HG03521 (cell line): ENCODE measurements around the gene AGBL4.

Experiments used
- ATAC-seq: cut with Tn5 transposase; IDR thresholded peaks from one replicate; pipeline ENCODE4 v1.9.1; 2021; ENCODE audit warnings: mild to moderate bottlenecking, moderate library complexity; ENCODE audit not compliant: unreplicated experiment

AGBL4 gene

GRCh38 chr1:48693674-48694320 is 1330.0 kb downstream of the AGBL4 start:
- no peak for ATAC-seq

DNA sequence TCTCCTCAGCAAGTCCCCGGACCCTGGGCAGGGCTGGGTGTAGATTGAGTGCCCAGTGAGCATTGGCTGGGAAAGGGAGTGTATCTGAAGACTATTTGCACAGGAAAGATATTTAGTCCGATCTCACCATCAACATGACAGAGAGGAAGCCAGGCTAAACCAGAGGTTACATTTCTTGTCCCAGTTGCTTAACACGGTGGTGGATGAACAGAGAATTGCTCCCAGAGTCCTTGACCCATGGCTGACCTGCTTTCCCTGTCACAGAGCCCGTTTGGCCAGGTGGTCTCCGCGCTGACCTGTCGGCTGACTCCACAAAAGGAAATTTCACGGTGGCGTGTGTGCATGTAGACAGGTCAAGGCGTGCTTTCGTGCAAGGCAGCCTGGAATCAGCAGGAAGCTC is 1330.6 kb downstream of the AGBL4 start:
- no peak for ATAC-seq

DNA sequence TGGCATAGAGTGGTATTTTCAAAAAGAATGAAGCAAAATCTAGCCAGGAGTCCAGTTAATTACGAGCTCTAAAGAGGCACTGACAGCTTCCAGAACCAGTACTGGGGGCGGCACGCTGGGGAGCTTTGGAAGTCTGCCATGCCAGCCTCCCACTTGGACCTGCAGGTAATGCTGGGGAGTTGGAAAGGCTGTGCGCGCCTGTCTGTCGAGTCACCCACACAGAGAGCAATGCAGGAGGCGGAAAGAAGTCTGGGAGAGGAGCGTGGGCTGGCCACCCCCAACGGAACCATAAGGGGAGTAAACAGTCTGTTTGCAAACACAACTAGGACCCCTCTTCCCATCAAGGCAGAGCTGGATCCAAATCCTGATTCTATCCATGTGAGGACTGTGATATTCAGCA is 1331.5 kb downstream of the AGBL4 start:
- no peak for ATAC-seq

DNA sequence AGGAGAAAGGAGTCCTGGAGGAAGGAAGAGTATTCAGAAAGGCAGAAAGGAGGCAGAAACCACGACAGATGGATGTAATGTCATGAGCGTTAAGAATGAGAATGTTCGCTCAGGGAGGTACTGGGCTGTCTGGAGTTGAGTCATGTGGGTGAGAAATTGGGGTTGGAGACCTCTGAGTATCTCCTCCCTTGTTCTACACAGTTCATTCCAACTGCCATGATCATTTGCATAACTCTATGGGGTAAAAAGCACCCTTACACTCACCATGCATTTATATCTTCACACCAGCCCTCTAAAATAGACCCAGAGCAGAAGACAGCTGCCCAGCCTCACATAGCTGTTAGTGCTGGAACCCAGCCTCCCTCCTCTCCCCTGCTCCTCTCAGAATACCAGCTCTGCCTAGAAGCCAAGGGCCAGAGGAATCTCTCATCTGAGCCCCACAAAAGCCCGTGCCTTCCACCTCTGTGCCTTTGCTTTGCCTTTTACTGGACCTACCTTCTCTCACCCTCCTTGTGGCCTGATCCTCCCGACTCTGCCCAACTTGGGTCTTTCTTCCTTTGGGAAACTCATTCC is 1332.2 kb downstream of the AGBL4 start:
- ATAC-seq, result no peak

GRCh38 chr1:48688102-48688760 is 1335.5 kb downstream of the AGBL4 start:
- ATAC-seq, result peak; percentile 81

- ATAC-seq, result no peak
Measured at GRCh38 chr1:48687282-48688045, 1336.3 kb downstream of the AGBL4 start.

DNA sequence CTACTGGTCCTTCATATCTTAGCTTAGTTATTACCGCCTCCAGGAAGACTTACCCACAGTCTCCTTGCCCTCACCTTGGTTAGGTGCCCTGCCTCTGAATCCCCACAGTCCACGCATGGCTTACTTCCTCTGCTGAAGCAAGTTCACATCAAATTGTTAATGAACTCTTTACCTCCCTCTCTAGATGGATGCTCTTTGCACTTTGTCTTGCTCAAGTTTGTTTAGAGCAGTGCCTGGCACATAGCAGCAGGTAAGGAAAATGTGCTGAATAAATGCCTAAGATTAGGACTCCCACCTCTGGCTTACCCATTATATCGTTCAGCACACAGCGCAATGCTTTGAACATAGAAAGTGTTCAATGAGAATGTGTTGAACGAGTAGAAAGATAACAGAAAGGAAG is 1337.6 kb downstream of the AGBL4 start:
- ATAC-seq, result no peak

- ATAC-seq, result no peak
Measured at GRCh38 chr1:48684381-48684780, 1339.4 kb downstream of the AGBL4 start.

- ATAC-seq, result no peak
Measured at GRCh38 chr1:48683839-48684238, 1339.9 kb downstream of the AGBL4 start.

DNA sequence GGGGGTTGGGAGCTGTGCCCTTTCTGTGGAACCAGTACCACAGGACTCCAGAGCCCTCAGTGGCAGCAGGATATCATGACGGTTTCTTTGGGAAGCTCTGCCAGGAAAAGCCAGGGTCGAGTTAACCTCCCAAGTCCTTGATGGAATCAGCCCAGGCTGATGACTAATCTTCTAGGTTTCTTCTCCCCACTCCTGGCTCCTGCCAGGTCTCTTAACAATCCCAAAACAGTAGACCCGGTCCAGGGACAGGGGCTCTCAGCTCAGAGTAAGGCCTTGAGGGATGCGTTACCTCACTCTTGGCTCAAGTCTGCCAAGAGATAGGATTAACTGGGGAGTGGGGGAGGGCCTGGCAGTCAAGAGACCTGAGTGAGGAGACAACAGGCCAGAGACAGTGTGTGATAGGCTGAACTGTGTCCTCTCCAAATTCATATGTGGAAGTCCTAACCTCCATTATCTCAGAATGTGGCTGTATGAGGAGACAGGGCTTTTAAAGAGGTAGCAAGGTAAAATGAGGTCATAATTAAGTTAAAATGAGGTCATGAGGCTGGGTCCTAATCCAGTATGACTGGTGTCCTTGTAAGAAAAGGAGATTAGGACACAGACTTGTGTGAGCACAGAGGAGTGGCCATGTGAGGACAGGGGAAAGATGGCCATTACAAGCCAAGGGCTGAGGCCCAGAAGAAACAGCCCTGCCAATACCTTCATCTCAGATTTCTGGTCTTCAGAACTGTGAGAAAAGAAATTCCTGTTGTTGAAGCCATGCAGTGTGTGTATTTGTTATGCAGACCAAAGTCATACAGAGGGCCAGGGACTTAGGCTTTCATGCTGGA is 1342.1 kb downstream of the AGBL4 start:
- no peak for ATAC-seq

- no peak for ATAC-seq
Measured at GRCh38 chr1:48680411-48681035, 1343.2 kb downstream of the AGBL4 start.

GRCh38 chr1:48679859-48680258 is 1343.9 kb downstream of the AGBL4 start:
- ATAC-seq, result no peak

DNA sequence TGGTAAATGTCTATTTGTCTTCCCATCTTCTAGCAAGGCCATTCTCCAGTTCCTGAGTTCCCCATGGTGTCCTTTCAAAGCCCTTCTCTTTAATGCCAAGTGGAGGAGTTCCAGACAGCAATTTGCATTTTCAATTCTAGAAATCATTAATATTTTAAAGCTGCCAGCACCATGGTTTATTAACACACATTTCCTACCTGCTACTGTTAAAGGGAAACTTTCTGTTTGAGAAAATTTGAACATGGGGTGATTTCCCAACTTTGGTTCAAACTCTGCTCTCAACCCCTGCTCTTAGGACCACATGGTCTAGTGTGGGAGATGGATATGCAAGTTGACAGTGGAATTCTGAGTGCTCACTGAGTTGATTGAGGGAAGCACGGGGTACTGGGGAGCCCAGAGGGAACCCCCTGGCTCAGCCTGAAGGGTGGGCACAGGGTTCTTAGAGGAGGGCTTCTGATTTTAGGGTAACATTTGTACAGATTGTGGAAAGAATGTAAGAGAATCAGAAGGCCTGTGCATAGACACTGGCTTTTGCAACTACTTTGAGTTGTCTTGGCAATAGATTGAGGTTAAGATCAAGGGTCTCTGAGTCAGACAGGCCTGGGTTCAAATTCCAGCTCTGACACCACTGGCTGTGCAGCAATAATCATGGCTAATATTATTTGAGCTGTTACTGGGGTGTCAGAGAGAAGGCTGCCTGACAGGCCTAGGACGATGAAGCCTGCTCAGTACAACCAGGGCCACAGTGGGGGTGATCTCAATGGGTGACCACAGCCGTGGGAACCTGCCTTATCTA is 1344.8 kb downstream of the AGBL4 start:
- no peak for ATAC-seq

DNA sequence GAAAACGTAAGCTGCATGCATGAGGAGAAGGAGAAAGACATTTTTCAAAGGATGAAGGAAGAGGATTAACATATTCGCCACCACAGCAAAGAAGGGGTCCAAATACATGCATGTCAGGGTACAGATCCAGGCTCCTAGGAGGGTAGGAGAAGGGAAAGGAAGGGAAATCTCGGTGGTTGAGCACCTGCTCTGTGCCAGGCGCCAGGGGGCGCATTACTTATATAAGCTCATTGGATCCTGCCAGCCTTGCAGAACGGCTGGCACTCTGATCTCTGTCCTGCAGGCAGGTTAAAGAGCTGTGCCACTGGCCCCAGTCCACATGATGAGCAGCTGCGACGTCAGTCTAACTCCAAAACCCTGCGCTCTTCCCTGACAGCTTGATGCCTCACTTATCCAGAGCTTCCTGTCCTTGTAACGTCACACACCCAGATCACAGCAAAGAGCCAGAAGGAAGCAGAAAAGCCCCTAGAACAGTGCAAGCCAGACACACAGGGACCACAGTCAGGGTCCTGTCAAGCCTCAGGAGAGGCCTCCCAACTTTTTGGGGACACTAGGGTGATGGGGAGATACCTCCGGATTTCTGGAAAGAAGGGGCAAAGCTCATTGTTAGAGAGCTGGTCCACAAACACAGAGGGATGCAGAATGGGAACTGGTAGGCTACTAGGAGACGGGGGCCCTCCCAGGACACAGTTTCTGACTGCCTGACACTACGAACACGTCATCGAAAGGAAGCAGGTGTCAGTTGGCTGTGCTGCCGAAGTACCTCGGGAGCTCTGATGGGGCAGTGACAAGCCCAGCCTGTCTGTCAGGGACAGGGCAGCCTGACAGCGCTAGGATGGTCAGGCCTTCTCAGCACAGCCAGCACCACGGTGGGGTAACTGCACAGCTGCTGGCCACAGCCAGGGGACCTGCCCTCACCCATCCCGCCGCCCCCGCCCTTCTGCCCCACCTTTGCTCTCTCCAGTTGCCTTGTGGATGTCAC is 1346.2 kb downstream of the AGBL4 start:
- ATAC-seq, result no peak

DNA sequence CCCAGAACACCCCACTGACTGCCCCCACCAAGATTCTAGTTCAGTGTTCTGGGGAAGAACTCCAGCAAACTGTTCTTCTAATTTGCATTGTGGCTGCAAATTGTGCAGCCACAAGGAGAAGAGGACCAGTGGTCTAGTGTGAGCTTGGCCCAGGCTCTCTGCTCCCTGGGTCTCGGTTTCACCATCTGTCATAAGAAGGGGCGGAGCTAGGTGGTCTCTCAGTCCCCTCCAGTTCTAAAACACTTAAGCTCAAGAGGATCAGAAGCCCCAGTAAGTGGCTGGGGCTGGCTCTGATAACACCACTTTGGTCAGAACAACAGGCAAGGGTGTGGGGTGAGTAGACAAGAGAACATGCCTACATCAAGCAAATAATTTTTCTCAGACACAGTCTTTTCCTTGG is 1346.9 kb downstream of the AGBL4 start:
- no peak for ATAC-seq

DNA sequence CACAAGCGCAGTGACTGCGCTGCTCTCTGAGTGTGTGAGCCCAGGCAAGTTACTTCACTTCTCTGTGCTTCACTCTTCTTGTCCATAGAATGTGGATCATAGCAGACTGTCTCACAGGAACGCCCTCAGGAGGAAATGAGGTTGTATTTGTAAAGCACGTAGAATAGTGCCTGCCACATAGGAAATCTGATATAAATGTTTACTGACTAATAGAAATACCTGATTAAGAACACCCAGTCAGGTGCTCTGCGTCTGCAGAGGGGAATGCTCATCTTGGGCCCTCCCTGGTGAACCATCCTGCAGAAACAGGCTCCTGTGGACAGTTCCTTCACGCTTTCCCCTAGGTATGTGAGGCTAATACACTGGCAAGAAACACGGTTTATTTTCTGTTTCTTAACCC is 1347.4 kb downstream of the AGBL4 start:
- ATAC-seq, result no peak

DNA sequence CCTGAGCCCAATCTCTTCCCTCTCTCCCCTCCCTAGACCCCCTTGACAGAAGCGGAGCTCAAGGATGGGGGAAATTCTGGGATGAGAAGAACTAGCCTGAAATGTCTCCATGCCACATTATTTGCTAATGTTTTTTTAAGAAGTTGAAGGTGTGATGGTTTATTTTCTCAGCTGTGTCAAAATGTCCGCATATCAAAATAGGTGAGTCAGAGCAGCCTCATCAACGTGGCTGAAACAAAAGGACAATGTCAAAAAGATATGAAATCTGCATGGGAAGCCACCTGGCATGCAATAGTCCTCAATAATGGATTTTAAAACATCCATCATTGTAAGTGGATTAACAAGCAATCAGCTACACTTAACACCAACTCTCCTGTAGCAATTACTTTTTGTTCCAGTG is 1348.5 kb downstream of the AGBL4 start:
- no peak for ATAC-seq

GRCh38 chr1:48674641-48675040 is 1349.1 kb downstream of the AGBL4 start:
- ATAC-seq, result no peak
